Right lobe of liver (tissue), 4 donors: ENCODE data around the gene COL3A1.

ENCODE experiments used
- POLR2A ChIP-seq: fragments of 450-650 bp; IDR thresholded peaks from one replicate; pipeline ENCODE4 v1.6.1; 2017; ENCODE audit warnings: antibody characterized with exemption, mild to moderate bottlenecking
- TF ChIP-seq, protein P1 (sequence below), 4 donors: fragments of 200-600 bp in 3 of 4; fragments of 450-650 bp in 1 of 4; IDR thresholded peaks; one replicate each; pipeline versions ENCODE4 v1.5.1 to v1.8.0; 2016 to 2022; ENCODE audit warnings: antibody characterized with exemption in 4 of 4, mild to moderate bottlenecking in 2 of 4
- donor health status: DM: no; HTN: no; CAD: no.
- donor health status: DM: no; HTN: no; CAD: no.
- donor health status: DM: no; HTN: yes; CAD: no.

DNA sequence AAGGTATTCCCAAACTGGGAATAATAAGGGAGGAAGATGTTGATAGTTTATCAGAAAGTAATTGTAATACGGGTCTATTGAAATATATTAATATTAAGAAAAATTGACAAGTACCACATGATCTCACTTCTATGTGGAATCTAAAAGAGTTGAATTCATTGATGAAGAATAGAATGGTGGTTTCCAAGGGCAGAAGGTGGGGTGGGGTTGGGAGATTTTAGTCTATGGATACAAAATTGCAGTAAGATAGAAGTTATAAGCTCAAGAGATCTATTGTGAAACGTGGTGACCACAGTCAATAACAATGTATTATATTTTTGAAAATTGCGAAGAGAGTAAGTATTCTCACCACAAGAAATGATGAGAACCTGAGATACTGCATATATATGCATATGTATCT, 38.9 kb downstream of the COL3A1 start:
- TF ChIP-seq, protein P1, sequence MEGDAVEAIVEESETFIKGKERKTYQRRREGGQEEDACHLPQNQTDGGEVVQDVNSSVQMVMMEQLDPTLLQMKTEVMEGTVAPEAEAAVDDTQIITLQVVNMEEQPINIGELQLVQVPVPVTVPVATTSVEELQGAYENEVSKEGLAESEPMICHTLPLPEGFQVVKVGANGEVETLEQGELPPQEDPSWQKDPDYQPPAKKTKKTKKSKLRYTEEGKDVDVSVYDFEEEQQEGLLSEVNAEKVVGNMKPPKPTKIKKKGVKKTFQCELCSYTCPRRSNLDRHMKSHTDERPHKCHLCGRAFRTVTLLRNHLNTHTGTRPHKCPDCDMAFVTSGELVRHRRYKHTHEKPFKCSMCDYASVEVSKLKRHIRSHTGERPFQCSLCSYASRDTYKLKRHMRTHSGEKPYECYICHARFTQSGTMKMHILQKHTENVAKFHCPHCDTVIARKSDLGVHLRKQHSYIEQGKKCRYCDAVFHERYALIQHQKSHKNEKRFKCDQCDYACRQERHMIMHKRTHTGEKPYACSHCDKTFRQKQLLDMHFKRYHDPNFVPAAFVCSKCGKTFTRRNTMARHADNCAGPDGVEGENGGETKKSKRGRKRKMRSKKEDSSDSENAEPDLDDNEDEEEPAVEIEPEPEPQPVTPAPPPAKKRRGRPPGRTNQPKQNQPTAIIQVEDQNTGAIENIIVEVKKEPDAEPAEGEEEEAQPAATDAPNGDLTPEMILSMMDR (IDR thresholded peaks at IDR 0.05): no peak
- TF ChIP-seq POLR2A: no peak
